LNCaP clone FGC (cell line): ENCODE data around the gene PTF1A.

ENCODE experiments used
- DNase-seq: peaks from one replicate; pipeline ENCODE4 v3.0.0-alpha.2; 2011; ENCODE audit warnings: low read depth
- H3K4me3 ChIP-seq: 2 replicates; pipeline ENCODE4 v1.5.1; 2011; ENCODE audit warnings: mild to moderate bottlenecking, low read depth, low read length, control low read depth
- TF ChIP-seq, protein P1 (sequence below): IDR thresholded peaks from 2 replicates; pipeline ENCODE4 v1.5.1; 2012; ENCODE audit warnings: mild to moderate bottlenecking; ENCODE audit not compliant: control insufficient read depth, insufficient read depth; ENCODE audit errors: extremely low read depth

The PTF1A gene

GRCh38 chr10:23151071-23151470 lies 41.0 kb upstream of the PTF1A start:
- no peak for DNase-seq
- TF ChIP-seq, protein P1, sequence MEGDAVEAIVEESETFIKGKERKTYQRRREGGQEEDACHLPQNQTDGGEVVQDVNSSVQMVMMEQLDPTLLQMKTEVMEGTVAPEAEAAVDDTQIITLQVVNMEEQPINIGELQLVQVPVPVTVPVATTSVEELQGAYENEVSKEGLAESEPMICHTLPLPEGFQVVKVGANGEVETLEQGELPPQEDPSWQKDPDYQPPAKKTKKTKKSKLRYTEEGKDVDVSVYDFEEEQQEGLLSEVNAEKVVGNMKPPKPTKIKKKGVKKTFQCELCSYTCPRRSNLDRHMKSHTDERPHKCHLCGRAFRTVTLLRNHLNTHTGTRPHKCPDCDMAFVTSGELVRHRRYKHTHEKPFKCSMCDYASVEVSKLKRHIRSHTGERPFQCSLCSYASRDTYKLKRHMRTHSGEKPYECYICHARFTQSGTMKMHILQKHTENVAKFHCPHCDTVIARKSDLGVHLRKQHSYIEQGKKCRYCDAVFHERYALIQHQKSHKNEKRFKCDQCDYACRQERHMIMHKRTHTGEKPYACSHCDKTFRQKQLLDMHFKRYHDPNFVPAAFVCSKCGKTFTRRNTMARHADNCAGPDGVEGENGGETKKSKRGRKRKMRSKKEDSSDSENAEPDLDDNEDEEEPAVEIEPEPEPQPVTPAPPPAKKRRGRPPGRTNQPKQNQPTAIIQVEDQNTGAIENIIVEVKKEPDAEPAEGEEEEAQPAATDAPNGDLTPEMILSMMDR, result no peak
- no peak overlapping the region for H3K4me3 ChIP-seq

GRCh38 chr10:23155169-23155568 lies 36.9 kb upstream of the PTF1A start:
- TF ChIP-seq, protein P1, result no peak
- no peak overlapping the region for H3K4me3 ChIP-seq
- DNase-seq, result no peak

- TF ChIP-seq, protein P1, result no peak
- no peak for DNase-seq
- H3K4me3 ChIP-seq, result no peak overlapping the region
These were observed 35.5 kb upstream of the PTF1A start for GRCh38 chr10:23156447-23157150.

GRCh38 chr10:23157239-23157681 lies 34.9 kb upstream of the PTF1A start:
- TF ChIP-seq, protein P1, result no peak
- no peak overlapping the region for H3K4me3 ChIP-seq
- no peak for DNase-seq

DNA sequence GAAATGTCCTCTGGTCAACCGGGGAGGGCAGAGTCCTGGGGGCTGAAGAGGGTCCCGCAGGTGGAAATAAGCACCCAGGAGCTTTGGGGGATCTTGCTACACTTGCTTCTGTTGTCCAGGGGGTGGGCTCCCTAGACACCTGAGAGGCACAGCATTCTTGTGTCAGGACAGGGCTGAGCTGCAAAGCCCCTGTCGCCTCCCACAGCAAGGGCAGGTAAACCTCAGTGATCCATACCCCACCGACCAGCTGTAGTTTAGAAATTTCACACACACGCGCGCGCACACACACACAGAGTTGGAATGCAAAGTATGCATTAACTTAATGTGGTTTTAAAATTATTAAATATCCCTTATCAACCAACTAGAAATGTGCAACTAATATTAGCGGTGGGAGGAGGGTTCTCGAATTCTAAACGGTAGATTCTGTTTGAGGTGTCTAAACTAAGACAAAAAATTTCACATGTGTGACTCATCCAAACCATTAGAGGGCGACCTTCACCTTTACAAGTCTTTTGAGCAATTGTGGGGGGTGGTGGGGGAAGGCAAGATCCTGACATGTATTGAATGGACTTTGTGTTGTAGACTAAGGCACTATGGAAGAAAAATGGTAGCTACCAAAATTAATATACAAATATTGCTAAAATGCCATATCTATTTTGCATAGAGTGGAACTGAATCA lies 34.3 kb upstream of the PTF1A start:
- TF ChIP-seq, protein P1, result peak; percentile 65
- H3K4me3 ChIP-seq, result no peak overlapping the region
- DNase-seq, result peak; percentile 6

DNA sequence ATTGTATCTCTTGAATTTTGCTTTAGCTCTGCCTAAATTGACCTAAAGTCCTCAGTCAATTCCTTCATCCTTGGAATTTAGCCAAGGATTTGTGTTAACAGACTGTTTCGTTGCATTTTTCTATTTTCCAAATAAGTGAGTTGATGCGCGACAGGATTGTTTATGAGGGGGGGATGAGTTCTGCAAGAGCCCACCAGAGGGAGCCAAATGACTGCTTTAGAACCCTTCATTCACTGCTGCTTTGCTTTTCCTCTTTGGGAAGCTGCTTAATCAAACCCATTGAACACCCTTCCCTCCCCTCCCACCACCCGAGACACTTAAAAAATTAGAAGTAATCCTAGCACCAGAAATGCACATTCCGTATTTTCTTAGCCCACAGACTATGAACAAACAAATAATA lies 33.7 kb upstream of the PTF1A start:
- TF ChIP-seq, protein P1, result peak; percentile 80
- H3K4me3 ChIP-seq, result no peak overlapping the region
- peak; percentile 22 for DNase-seq
